ENCODE results near the gene FRS3. TPM values are rescaled to one million over a fixed set of nuclear protein-coding genes. Genes with fewer than 3 reads are reported as not detected.

FRS3 gene
- total and polyA plus RNA-seq, 2 of the 13 experiments (the other 11 are each of a cell fraction or from before 2014, with no cell fraction given), result 3.0 to 7.4 TPM

GRCh38 chr6:41786451-41787218, 6.9 kb upstream of the FRS3 start (continued):
- TF ChIP-seq ZBTB25 (CRISPR knock-in tag; IDR thresholded peaks at IDR 0.05), result peak; percentile 46; the same call in 1 of the 2 replicates
- peak; percentile 29; the same call in 1 of the 2 replicates for TF ChIP-seq ZNF609 (CRISPR knock-in tag; IDR thresholded peaks at IDR 0.05; ENCODE audit: borderline replicate concordance)
- TF ChIP-seq CEBPB (IDR thresholded peaks at IDR 0.05; ENCODE audit: borderline replicate concordance, low read depth, low read length), result no peak
- no peak for TF ChIP-seq ADNP (CRISPR knock-in tag; IDR thresholded peaks at IDR 0.05)
- TF ChIP-seq SATB2 (CRISPR knock-in tag; IDR thresholded peaks at IDR 0.05), result no peak
- TF ChIP-seq RORA (CRISPR knock-in tag; IDR thresholded peaks at IDR 0.05), result no peak
- 0 out of 2 replicates have a peak, but pooled peaks have one; percentile 21 for TF ChIP-seq ZNF567 (CRISPR knock-in tag; IDR thresholded peaks at IDR 0.05; ENCODE audit: borderline replicate concordance)
- TF ChIP-seq ZNF580 (CRISPR knock-in tag; IDR thresholded peaks at IDR 0.05; ENCODE audit: borderline replicate concordance, low read depth), result peak; percentile 56; the same call in 1 of the 2 replicates
- TF ChIP-seq CBFB (CRISPR knock-in tag; IDR thresholded peaks at IDR 0.05), result 0 out of 2 replicates have a peak, but pooled peaks have one; percentile 67
- TF ChIP-seq ZNF850 (CRISPR knock-in tag; conservative IDR thresholded peaks at IDR 0.05), result peak; percentile 25; the same call in 1 of the 2 replicates
- TF ChIP-seq IKZF5 (CRISPR knock-in tag; IDR thresholded peaks at IDR 0.05), result no peak
- TF ChIP-seq ZNF773 (CRISPR knock-in tag; IDR thresholded peaks at IDR 0.05; ENCODE audit: borderline replicate concordance), result no peak
- TF ChIP-seq FOXM1 (CRISPR knock-in tag; IDR thresholded peaks at IDR 0.05), result no peak
- TF ChIP-seq EEA1 (CRISPR knock-in tag; IDR thresholded peaks at IDR 0.05; ENCODE audit: borderline replicate concordance), result peak; percentile 76; the same call in 1 of the 2 replicates
